ENCODE results near the gene GOLGA2. TPM values are rescaled to one million over a fixed set of nuclear protein-coding genes. Genes with fewer than 3 reads are reported as not detected.

Gene GOLGA2
- total and polyA plus RNA-seq, 2 of the 13 experiments (the other 11 are each of a cell fraction or from before 2014, with no cell fraction given) = 45.3 to 45.8 TPM

DNA sequence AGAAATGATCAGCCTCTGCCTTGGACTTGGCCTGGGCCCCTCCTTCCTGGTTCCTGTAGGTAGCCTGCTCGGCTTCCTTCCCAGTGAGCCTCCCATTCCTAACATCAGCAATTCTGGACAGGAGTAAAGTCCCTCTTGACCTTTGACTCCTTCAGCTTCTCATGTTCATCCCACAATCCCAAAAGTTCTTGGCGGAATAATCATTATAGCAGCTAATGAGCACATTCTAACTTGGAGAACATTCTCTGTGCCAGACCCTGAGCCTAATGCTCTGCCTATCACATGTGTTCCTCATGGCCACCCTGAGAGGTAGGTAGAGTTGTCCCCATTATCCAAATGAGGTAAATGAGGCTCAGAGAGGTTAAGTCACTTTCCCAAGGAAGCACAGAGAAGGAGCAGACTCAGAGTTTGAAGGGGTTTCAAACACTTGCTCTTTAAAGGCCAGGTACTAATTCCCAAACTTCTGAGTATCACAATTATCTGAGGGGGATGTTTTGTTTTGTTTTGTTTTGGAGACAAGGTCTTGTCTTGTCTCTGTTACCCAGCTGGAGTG, 21.5 kb upstream of the GOLGA2 start (continued):
- TF ChIP-seq ARID5B (CRISPR knock-in tag; IDR thresholded peaks at IDR 0.05) (0 out of 2 replicates have a peak, but pooled peaks have one; percentile 7), ZNF432 (CRISPR knock-in tag; IDR thresholded peaks at IDR 0.05; ENCODE audit: borderline replicate concordance) (no peak), SETDB1 (CRISPR knock-in tag; IDR thresholded peaks at IDR 0.05; ENCODE audit: borderline replicate concordance) (no peak), HDAC1 (CRISPR knock-in tag; IDR thresholded peaks at IDR 0.05) (no peak), ASH2L (IDR thresholded peaks at IDR 0.05; ENCODE audit: insufficient read length, low read depth, low read length) (no peak), ELF3 (CRISPR knock-in tag; IDR thresholded peaks at IDR 0.05) (peak; percentile 36; the same call in 1 of the 2 replicates), ZMYM3 (CRISPR knock-in tag; IDR thresholded peaks at IDR 0.05) (0 out of 2 replicates have a peak, but pooled peaks have one; percentile 38), EP300 (IDR thresholded peaks at IDR 0.05; ENCODE audit: low read depth in 2 of 2, low read length in 2 of 2) (0 out of 4 replicates have a peak, but pooled peaks of 1 of the 2 experiments have one; percentile 1), EP300 (CRISPR knock-in tag; IDR thresholded peaks at IDR 0.05; ENCODE audit: borderline replicate concordance) (no peak), SMAD9 (CRISPR knock-in tag; IDR thresholded peaks at IDR 0.05) (no peak), IRX3 (CRISPR knock-in tag; IDR thresholded peaks at IDR 0.05; ENCODE audit: borderline replicate concordance, low read depth) (no peak), MTA3 (CRISPR knock-in tag; IDR thresholded peaks at IDR 0.05) (no peak), AGO1 (IDR thresholded peaks at IDR 0.05; ENCODE audit: low read depth, low read length, poor library complexity, severe bottlenecking) (no peak), SAP130 (CRISPR knock-in tag; IDR thresholded peaks at IDR 0.05; ENCODE audit: low read depth) (0 out of 2 replicates have a peak, but pooled peaks have one; percentile 9), STAG1 (CRISPR knock-in tag; IDR thresholded peaks at IDR 0.05) (no peak), MED1 (CRISPR knock-in tag; IDR thresholded peaks at IDR 0.05) (0 out of 2 replicates have a peak, but pooled peaks have one; percentile 2)
- TF ChIP-seq, protein P1, sequence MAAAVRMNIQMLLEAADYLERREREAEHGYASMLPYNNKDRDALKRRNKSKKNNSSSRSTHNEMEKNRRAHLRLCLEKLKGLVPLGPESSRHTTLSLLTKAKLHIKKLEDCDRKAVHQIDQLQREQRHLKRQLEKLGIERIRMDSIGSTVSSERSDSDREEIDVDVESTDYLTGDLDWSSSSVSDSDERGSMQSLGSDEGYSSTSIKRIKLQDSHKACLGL (CRISPR knock-in tag; IDR thresholded peaks at IDR 0.05) = peak; percentile 30; the same call in 1 of the 2 replicates

Measured in HepG2 (cell line).